ENCODE measurements around the gene YBEY.

YBEY gene

DNA sequence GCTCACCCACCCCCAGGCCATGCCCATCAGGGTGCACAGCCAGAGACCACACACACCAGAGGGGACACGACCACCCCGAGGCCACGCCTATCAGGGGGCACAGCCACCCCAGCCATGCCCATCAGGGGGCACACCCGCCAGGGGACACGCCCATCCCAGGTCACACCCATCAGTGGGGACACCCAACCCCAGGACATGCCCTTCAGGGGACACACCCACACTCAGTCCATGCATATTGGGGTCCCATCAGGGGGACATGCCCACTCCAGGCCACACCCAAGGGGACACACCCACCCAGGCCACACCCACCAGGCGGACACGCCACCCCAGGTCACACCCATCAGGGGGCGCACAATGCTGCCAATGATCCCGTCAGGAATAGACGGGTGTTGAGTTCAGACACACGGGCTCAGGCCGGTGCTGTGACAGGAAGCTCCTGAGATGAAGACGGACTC is 21.4 kb upstream of the YBEY start:
- no peak for DNase-seq (ENCODE audit: low spot score)

DNA sequence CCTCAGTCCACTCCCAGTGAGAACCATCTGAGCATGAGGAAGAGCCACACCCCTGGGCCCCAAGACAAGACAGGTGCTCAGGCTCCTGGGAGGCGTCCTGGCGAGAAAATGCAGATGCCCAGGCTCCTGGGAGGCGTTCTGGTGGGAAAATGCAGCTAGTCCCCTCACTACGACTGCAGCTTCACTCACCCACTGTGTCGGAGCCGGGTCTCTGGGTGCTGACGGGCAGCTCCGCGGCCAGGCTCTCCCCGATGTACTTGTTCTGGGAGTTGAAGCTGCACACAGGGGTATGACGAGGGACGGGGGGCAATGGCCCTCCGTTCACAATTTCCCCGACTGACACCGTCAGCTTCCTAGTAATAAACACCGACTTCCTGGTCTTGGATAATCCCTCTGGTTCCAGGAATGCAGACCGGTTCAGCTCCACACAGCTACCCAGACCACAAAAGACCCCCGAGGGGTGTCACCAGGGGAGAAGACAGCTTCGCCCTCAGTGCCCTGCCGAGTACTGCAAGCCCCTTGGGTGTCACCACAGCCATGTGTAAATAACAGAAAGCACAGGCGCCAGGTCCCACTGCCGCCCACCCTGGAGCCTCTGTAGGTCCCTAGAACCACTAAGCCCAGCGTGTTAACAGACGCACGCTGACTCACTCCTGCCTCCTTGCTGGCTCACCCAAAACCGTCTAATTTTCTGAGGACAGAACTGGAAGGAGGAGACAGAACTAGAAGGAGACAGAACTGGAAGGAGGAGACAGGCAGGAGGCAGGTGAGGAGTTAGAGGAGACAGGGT is 20.2 kb upstream of the YBEY start:
- no peak for DNase-seq (ENCODE audit: low spot score)

DNA sequence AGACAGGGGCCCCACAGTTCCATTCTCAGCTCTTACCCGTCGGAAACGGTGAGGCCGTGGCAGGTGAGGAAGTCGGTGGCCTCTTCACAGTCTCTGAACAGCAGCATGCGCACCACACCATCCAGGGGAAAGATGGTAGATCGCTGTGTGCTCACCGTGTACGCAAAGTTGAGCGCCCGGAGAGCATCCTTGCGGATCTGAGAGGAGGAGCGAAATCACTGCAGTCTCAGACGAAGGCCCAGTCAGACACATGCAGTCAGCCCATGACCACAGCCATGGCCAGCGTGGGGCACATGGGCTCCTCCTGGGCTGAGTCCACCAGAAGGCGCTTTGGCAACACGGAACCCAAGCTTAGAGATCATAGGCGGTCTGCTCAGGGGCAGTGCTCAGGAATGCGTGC is 19.2 kb upstream of the YBEY start:
- no peak for DNase-seq (ENCODE audit: low spot score)

DNA sequence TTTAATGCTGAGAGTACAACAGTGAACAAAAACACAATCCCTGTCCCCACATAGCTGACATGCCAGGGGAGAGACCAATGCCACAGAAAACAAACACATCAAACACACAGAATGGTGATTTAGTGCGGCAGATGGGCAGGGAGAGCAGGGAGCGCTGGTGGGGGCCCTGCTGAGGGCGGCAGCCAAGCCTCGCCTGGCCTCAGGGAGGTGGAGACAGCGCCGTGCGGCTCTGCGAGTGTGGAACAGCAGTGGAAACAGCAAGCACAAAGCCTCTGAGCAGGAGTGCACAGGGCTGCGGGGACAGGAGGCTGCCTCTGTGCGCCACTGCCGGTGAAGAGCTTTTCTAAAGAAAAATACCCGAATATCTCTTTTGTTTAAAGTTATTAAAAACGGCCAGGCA is 17.8 kb upstream of the YBEY start:
- DNase-seq (ENCODE audit: low spot score) = no peak

DNA sequence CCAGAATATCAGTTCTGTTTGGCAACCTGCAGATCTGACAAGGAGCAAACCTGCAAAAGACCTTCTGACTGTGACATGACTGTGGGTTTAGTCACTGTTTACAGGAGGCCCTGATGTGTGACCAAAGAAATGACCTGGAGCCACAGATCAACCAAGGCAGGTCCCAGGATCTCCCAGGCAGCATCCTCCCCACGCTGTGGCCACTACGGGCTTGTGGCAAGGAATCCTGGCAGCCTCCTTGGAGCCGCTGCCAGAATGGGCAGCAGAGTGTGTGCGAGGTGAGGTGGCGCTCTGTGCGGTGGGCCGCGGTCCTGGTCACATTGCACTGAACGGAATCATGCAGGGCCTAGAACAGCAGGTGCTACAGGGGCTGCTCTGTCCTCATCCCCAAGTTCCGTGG is 16.7 kb upstream of the YBEY start:
- DNase-seq (ENCODE audit: low spot score) = no peak

DNA sequence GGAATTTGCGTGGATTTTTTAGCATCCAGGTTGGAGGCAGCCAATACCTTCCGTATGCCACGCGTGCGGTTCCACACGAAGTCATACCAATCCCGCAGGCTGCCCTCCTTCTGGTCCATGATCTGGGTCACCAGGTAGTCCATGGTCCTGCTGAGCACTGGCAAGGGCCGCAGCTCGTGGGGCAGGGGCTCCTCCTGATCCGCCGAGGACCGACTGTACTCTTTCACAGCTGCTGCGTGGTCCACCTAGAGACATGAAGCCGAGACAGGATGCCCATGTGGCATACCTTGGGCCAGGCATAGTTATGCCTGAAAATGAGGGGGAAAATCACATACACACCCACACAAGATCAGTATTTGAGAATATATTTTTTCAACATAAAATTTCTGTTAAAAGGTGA is 12.8 kb upstream of the YBEY start:
- DNase-seq (ENCODE audit: low spot score) = no peak

DNA sequence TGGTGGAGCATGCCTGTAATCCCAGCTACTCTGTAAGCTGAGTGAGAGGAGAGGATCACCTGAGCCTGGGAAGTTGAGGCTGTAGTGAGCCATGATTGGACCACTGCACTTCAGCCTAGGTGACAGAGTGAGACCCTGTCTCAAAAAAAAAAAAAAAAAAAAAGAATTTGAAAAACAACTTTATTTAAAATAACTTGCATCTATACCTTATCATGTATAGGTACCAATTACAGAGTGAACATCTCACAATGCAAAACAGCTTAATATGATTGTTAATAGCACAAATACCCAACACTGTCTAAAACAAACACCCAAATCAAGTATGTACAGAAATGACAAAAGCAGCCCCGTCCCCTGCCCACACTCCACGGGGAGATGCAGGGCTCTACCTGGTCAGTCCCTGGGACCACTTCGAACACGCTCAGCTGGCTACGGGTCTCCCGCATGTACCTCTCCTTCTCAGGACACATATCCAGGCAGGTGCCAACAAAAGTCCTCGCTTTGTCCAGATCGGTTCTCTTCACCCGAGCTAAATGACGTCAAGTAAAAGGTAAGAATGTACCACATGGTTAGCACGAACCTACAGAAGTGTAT is 11.2 kb upstream of the YBEY start:
- no peak for DNase-seq (ENCODE audit: low spot score)

DNA sequence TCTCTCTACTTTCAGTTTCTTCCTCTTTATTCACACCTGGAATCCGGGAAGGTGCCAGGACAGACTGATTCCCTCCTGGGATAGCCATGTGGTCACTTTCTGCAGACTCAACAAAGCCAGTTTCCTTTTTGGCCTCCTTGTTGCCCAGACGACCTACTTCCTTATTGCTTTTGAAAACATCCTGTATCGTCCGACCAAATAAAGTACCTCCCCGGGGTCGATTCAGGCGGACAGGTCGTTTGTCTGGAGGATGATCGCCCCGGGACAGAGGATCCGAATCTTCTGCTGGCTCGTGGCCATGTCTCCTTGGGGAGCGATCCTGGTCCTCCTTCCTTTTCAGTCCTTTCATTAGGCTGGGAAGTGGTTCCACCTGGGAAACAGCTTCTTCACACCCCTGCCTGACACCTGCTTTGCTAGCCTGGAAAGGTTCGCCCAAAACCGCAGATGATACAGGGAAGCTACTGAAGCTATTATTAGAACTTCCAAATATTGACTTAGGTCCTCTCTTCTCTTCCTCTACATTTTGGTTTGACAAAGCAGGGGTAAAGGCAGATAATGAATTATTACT is 2.0 kb upstream of the YBEY start:
- DNase-seq (ENCODE audit: low spot score) = no peak

DNA sequence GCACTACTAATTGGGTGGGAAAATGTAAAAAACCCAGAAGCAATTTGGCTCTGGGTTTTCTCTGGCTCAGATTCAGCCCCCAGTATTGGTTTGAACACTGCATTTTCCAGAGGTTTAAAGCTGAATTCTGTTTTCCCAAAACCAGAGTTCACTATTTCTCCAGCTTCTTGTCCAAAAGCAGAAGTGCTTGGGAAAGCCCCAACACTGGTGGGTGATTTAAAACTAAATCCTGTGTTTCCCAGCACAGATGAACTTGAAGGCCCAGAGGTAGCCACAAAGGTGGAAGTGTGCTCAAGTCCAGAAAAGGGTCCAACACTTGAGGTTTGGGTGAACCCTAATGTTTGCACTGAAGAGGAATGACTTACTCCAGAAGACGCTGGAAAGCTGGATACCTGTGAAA is 1.4 kb upstream of the YBEY start:
- no peak for DNase-seq (ENCODE audit: low spot score)

DNA sequence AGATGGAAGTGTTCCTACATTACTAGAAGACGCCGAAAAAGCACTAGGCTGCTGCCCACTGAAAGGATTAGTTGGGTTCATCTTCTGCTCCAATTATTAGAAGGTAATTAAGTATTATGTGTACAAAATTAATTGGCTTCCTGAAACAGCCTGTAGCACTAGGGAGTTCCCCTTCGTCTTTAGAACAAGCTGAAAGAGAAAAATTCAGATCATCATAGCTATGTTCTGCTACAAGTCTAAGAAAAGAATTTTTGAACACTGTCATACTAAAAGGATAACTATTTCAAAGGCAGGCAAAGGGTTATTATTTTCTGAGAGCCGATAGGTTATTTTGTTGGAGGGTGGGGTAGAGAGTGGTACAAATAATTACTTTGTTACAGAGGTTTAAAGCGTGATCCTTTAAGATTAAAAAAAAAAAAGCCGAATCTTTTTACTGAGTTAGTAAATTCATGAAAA is 908 bp upstream of the YBEY start, which contains the start of gene MCM3AP:
TSS of gene MCM3AP (minus strand) at position 406 of the 456 bp plus-strand sequence. CDS start at position 81, 325 bp downstream.
- DNase-seq (ENCODE audit: low spot score) = no peak

DNA sequence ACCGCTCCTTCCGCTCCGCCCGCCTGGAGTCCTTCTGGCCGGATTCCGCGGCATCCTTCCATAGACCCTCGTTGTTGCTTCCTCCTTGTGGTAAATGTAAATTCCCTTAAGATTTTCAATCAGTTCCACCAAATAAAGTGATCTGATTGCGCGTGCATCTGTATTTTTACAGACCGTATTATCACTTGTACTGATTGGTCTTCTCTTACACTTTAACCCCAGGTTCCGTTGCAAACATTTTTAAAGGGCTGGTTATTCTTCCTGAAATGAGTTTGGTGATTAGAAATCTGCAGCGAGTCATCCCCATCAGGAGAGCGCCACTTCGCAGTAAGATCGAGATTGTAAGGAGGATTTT is 483 bp downstream of the YBEY start:
- DNase-seq (ENCODE audit: low spot score) = no peak

DNA sequence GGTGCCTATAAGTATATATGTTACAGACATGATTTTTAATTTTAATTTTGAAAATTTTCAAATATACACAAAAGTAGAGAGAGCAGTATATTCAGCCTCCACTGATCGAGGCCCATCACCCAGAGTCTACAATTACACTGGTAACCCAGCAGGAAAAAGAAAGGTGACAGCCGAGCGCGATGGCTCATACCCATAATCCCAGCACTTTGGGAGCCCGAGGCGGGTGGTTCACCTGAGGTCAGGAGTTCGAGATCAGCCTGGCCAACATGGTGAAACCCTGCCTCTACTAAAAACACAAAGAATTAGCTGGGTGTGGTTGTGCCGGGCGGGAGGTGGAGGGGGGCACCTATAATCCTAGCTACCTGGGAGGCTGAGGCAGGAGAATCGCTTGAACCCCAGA is 1.4 kb downstream of the YBEY start:
- no peak for DNase-seq (ENCODE audit: low spot score)

DNA sequence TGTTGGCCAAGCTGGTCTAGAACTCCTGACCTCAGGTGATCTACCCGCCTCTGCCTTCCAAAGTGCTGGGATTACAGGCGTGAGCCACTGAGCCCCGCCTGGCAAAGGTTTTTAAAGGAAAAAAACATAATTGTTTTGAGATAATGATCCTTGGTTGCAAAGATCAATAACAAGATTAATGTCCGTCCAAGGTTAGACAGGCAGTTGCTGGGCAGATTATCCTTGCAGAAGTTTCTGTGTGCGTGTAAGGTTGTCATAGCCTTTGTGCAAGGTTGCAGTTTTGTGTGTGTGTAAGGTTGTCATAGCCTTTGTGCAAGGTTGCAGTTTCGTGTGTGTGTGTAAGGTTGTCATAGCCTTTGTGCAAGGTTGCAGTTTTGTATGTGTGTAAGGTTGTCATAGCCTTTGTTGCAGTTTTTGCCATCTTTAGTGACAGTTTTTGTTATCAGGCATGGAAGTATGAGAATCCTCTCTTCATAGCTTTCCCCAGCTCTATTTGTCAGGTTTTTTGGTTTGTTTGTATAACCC is 3.6 kb downstream of the YBEY start:
- no peak for DNase-seq (ENCODE audit: low spot score)

DNA sequence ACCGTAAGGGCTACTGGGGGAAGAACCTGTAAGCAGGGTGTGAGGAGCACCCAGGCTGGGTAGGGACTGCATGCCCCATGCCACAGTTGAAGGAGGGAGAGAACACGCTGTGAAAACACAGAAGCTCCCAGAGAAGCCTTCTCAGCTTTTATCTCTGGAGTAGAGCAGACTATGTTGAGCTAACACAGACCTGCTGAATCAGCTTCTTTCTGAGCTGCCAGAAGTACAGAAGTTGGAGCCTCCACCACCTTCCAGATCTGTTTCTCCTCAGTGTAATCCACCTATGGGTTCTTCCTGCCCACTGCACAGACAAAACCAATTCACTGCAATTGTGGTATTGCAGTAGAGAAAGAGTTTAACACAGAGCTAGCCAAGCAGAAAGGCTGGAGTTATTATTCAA is 5.4 kb downstream of the YBEY start:
- DNase-seq (ENCODE audit: low spot score) = no peak

DNA sequence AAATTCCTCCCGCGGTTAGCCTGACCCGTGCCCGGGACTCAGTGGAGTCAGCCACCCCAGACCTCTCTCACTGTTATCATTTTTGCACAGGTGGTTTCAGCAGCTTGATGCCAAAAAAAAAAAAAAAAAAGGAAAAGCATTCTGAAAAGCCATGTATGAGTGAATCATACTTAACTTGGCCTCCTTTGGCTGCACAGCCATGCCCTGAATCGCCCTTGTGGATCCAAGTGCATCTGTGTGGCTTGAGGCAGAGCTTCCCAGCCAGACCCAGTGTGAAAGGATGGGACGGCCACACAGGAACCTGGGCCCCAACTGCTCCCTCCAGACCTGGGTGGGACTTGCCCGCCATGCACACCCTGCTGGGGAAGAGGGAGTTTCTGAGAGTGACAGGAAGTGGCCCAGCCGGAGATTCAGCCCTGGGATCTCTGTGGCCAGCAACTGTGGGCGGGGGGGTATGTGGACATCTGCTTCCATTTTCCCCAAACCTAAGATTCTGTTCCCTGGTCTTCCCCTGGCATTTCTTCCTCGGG is 8.6 kb downstream of the YBEY start:
- DNase-seq (ENCODE audit: low spot score) = peak; percentile 69

DNA sequence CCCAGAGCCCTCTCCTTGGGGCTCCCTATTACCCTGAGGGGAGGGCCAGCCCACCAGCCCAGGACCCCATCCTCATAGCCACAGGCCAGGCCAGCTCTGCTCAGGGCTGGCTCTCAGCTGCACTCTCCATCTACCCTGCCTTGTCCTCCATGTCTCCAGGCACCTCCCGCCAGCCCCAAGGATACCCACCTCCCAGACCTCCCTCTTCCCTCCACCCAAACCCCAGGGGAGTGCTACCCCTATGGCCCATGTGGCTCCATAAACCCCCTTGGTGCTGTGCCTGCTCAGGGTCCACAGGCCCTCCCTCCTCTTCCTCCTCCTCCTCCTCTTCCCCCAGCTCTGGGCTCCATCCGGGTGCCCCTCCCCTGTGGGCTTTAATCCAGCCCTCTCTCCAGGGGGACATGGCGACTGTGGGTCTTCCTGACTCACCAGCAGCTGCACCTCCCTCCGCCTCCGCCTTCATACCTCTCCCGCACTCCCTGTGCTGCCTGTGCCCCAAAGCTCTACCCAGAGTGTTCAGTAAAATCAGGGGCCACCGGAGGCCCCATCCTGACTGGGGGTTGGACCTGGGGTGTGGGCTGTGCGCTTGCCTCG is 9.1 kb downstream of the YBEY start:
- no peak for DNase-seq (ENCODE audit: low spot score)

DNA sequence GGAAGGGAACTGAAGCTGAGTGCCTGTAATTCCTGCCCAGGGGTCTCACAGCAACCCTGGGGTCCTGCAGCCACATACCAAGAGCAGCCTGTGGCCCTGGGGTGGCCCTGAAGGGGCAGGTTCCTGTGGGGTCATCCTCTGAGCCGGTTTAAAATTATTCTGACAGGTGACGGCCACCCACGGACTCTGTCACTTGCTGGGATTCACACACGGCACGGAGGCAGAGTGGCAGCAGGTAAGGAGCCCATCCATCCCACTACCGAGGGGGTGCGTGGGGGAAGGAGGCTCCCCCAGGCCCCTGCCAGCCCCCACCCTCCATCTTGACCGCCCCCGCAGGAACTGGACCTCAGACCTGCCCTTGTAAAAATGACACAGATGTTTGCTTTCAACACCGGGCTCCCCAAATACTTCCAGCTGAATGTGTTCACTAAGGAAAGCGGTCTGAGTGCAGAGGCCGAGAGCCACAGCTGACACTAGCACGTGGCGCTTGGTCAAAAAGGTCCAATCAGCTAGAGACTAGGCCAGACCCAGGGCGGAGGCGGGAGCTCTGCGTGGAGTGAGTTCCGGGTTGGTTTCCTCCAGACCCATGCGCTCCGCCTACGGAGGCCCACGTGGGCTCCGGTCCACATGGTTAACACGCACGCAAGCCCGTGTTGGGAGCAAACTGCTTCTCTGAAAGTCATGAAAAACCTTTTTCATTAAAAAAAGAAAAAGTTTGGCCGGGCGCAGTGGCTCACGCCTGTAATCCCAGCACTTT is 10.0 kb downstream of the YBEY start:
- DNase-seq (ENCODE audit: low spot score) = peak; percentile 16

DNA sequence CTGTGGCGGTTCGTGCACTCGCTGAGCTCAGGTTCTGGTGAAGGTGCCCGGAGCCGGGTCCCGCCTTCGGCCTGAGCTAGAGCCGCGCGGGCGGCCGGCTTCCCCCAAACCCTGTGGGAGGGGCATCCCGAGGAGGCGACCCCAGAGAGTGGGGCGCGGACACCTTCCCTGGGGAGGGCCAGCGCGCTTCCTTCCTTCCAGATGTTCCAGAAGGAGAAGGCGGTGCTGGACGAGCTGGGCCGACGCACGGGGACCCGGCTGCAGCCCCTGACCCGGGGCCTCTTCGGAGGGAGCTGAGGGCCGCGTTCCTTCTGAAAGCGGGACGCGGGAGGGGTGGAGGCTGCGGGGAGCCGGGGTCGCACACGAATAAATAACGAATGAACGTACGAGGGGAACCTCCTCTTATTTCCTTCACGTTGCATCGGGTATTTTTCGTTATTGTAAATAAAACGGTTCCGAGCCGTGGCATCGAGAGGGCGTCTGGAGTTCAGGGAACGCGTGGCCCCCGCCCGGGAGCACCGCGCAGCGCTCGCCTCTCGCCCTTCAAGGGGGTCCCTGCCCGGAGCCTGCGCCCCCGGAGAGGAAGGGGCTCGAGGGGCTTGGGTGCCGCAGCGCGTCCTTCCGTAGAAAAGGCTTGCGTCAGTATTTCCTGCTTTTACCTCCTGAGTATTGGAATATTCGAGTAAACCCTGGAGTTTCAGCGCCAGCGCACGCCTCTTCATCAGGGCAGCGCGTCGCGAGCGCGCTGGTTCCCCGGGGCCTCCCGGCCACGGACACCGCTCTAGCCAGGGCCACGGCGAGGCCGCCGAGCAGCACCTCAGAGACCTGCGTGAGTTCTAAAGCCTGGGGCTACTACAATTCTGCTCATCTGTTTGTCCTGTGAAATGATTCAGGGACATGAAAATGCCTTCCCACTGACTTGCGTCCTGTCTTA is 11.5 kb downstream of the YBEY start:
- no peak for DNase-seq (ENCODE audit: low spot score)

DNA sequence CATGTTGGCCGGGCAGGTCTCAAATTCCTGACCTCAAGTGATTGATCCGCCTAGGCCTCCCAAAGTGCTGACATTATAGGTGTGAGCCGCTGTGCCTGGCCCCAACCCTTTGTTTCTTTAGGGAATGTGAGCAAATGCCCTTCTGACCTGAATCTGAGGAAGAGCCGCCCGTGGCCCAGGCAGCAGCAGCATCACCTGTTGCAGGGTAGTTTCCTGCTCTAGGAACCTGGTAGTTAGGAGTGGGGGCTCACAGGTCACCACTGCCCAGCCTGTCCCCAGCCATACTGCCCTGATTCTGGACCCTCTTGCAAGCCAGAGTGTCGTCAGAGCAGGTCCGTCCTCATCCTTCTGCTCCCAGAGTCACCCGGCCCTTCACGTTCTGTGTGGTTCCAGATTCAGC is 13.0 kb downstream of the YBEY start:
- no peak for DNase-seq (ENCODE audit: low spot score)

DNA sequence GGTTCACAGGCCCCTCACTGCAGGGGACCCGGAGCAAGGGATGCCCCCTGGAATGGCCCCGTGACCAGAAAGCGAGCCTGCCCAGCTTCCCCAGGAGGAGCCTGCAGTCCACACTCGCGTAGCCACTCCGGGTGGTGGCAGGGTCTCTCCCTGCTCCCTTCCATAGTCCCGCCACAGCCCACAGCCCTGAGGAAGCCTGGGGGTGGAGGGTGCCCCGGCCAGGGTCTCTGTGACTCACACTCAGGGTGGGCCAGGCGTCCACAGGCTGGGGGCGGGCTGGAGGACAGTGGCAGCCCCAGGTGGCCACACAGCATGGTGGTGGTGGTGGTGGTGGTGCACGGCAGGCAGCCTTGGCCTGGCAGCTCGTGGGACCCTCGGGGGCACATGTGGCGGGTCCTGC is 15.6 kb downstream of the YBEY start:
- no peak for DNase-seq (ENCODE audit: low spot score)

DNA sequence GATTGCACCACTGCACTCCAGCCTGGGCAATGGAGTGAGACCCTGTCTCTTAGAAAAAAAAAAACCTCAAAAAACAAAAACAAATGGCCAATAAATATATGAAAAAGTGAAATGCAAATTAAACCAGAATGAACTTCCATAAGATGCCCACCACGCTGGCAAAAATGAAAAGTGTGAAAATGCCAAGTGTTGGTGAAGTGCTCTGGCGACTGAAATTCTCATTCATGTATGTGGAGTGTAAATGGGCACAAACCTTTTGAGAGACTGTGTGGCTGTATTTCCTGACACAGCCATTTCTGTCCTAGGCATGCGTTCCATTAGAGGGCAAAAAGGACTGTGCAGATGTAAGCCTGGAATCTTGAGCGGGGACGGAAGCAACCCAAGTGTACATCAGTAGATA is 18.3 kb downstream of the YBEY start:
- DNase-seq (ENCODE audit: low spot score) = no peak

All from hepatic stellate cell (primary cell).